ENCODE measurements around the gene SNRPD1. TPM values are rescaled to one million over a fixed set of nuclear protein-coding genes. Genes with fewer than 3 reads are reported as not detected.
"Not testable (repeated sequence)": the region's sequence is repeated elsewhere in the genome, so short reads cannot be mapped to it uniquely, and the experiment has no call there.

The SNRPD1 gene
- polyA plus RNA-seq, 1 donor, result 86.0 TPM

DNA sequence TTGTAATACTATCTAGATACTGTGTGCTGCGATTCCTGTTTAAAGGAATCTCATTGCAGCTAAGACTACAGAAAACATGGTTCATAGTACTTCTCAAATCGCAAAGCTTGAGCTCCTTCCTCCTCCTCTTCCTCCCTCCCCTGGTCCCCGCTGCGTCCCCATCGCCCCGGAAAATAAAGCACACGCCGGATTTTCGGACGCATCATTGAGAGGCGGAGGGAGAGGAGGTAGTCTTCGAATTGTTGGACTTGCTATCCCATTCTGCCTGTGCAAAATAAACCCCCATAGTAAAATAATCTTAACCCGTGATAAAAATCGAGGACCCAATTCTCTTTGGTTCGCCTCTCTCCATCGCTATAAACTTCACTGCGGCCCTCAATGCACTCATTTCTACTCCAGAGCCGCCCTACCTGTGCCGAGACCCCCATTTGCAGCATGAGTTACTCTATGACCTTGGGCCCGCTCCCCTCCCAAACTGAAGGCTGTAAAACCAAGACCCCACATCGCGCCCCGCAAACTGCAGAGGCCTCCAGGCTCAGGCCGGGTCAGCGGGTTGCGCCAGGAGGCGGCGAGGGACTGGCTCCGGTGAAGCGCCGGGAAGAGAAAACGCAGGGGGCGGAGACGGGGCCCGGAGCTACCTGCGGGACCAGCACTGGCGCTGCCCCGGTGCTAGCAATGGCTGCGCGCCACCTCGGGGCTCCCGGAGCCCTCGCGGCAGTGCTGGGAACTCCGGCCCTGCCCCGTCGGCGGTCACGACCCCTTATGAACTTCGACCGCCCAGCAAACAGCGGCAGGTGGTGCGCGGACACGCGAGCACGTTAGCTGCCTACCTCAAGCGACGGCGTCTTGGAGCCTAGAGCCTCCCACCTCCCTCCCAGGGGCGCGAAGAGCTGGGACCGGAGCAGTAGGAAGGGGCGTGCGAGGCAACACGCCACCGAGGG, 12.3 kb upstream of the SNRPD1 start:
- WGBS (ENCODE audit: insufficient coverage, low lambda C conversion rate), result no CpG with 5 or more reads among the region's 67 CpGs
- H3K4me1 ChIP-seq (ENCODE audit: control insufficient read depth, insufficient read depth, low read length), result peaks cover 3% of the 10 kb centered on the region
- H3K36me3 ChIP-seq (ENCODE audit: control insufficient read depth, insufficient read depth, low read length), result no peaks in the 10 kb centered on the region
- peak overlapping the region; percentile 75 for H3K4me3 ChIP-seq (ENCODE audit: low read length)
- peak in 1 of 2 donors; percentile 66 for DNase-seq
- peak overlapping the region; percentile 100 for H3K27ac ChIP-seq (ENCODE audit: low read length)
- H3K27me3 ChIP-seq (ENCODE audit: control insufficient read depth, insufficient read depth, low read length), result no peaks in the 10 kb centered on the region
- no peaks in the 10 kb centered on the region for H3K9me3 ChIP-seq (ENCODE audit: control insufficient read depth, low read depth, low read length)

- no CpG with 5 or more reads among the region's 74 CpGs for WGBS (ENCODE audit: insufficient coverage, low lambda C conversion rate)
- H3K4me3 ChIP-seq (ENCODE audit: low read length), result peak within 1 kb of the TSS; percentile 75
- H3K27ac ChIP-seq (ENCODE audit: low read length), result peak within 1 kb of the TSS; percentile 100
- no peaks in the 10 kb centered on the region for H3K9me3 ChIP-seq (ENCODE audit: control insufficient read depth, low read depth, low read length)
- H3K4me1 ChIP-seq (ENCODE audit: control insufficient read depth, insufficient read depth, low read length), result peaks cover 3% of the 10 kb centered on the region
- DNase-seq, result peak; percentile 99
- H3K36me3 ChIP-seq (ENCODE audit: control insufficient read depth, insufficient read depth, low read length), result no peaks in the 10 kb centered on the region
- no peaks in the 10 kb centered on the region for H3K27me3 ChIP-seq (ENCODE audit: control insufficient read depth, insufficient read depth, low read length)
Measured at GRCh38 chr18:21600526-21601410, 11.3 kb upstream of the SNRPD1 start, which contains the start of gene ESCO1. Gene ESCO1, minus strand, starts transcription at chr18:21600704. Its CDS starts 25,861 bp downstream, at chr18:21574843.

- H3K36me3 ChIP-seq (ENCODE audit: control insufficient read depth, insufficient read depth, low read length), result no peaks in the 10 kb centered on the region
- H3K9me3 ChIP-seq (ENCODE audit: control insufficient read depth, low read depth, low read length), result no peaks in the 10 kb centered on the region
- no peak for DNase-seq
- H3K27me3 ChIP-seq (ENCODE audit: control insufficient read depth, insufficient read depth, low read length), result no peaks in the 10 kb centered on the region
- H3K4me1 ChIP-seq (ENCODE audit: control insufficient read depth, insufficient read depth, low read length), result peaks cover 3% of the 10 kb centered on the region
- H3K4me3 ChIP-seq (ENCODE audit: low read length), result no peak overlapping the region
- no CpG with 5 or more reads among the region's 5 CpGs for WGBS (ENCODE audit: insufficient coverage, low lambda C conversion rate)
- H3K27ac ChIP-seq (ENCODE audit: low read length), result no peak overlapping the region
Measured at GRCh38 chr18:21602299-21602587, 9.9 kb upstream of the SNRPD1 start.

DNA sequence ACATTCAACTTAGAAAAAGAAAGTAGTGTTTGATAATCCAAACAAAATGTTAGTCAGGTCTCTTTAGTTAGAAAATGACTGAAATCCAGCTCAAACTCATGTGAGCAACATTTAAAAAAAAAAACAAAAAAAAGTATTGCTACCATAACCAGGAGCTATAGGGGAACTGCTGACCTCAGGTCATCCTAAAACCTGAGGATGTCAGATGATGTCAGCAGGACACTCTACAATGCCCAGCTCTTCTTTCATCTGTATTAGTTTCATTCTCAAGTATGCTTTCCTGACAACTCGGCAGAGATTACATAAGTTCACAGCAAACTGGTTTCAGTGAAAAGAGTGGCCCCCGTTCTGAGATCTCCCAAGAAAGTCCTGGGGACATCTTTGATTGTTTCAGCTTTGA, 7.4 kb upstream of the SNRPD1 start:
- Histone ChIP-seq H3K4me3 (ENCODE audit: low read length) (no peak overlapping the region), H3K36me3 (ENCODE audit: control insufficient read depth, insufficient read depth, low read length) (no peaks in the 10 kb centered on the region), H3K27me3 (ENCODE audit: control insufficient read depth, insufficient read depth, low read length) (no peaks in the 10 kb centered on the region), H3K27ac (ENCODE audit: low read length) (no peak overlapping the region), H3K9me3 (ENCODE audit: control insufficient read depth, low read depth, low read length) (no peaks in the 10 kb centered on the region), H3K4me1 (ENCODE audit: control insufficient read depth, insufficient read depth, low read length) (no peaks in the 10 kb centered on the region)
- DNase-seq, result peak in 1 of 2 donors; percentile 19
- no CpG with 5 or more reads among the region's 2 CpGs for WGBS (ENCODE audit: insufficient coverage, low lambda C conversion rate)

- no peaks in the 10 kb centered on the region for H3K36me3 ChIP-seq (ENCODE audit: control insufficient read depth, insufficient read depth, low read length)
- no peaks in the 10 kb centered on the region for H3K9me3 ChIP-seq (ENCODE audit: control insufficient read depth, low read depth, low read length)
- H3K4me3 ChIP-seq (ENCODE audit: low read length), result no peak overlapping the region
- no peaks in the 10 kb centered on the region for H3K4me1 ChIP-seq (ENCODE audit: control insufficient read depth, insufficient read depth, low read length)
- DNase-seq, result peak in 1 of 2 donors; percentile 39
- H3K27ac ChIP-seq (ENCODE audit: low read length), result no peak overlapping the region
- H3K27me3 ChIP-seq (ENCODE audit: control insufficient read depth, insufficient read depth, low read length), result no peaks in the 10 kb centered on the region
Measured at GRCh38 chr18:21605213-21605612, 6.9 kb upstream of the SNRPD1 start.

GRCh38 chr18:21611401-21612124, 551 bp upstream of the SNRPD1 start:
- not testable (repeated sequence) for H3K27me3 ChIP-seq (ENCODE audit: control insufficient read depth, insufficient read depth, low read length)

DNA sequence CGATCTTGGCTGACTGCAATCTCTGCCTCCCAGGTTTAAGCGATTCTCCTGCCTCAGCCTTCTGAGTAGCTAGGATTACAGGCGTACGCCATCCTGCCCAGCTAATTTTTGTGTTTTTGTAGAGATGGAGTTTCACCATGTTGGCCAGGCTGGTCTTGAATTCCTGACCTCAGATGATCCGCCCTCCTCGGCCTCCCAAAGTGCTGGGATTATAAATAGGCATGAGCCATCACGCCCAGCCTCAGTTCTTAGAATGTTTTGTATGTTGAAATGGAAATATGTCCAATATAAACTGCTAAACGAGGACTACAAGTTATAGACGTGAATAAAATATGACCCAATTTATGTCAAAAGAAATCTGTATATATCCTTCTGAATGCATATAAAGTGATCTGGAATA, 9.5 kb downstream of the SNRPD1 start:
- H3K4me1 ChIP-seq (ENCODE audit: control insufficient read depth, insufficient read depth, low read length); H3K27me3 ChIP-seq (ENCODE audit: control insufficient read depth, insufficient read depth, low read length); DNase-seq; H3K9me3 ChIP-seq (ENCODE audit: control insufficient read depth, low read depth, low read length); H3K27ac ChIP-seq (ENCODE audit: low read length); H3K4me3 ChIP-seq (ENCODE audit: low read length): not testable (repeated sequence)
- peaks cover 32% of the 10 kb centered on the region for H3K36me3 ChIP-seq (ENCODE audit: control insufficient read depth, insufficient read depth, low read length)
- WGBS (ENCODE audit: insufficient coverage, low lambda C conversion rate), result 92% methylated on average over 2 of the region's 9 CpGs

More at GRCh38 chr18:21611401-21612124, 551 bp upstream of the SNRPD1 start:
- Histone ChIP-seq H3K27ac (ENCODE audit: low read length) (peak overlapping the region; percentile 80), H3K4me3 (ENCODE audit: low read length) (peak overlapping the region; percentile 88)
- H3K9me3 ChIP-seq (ENCODE audit: control insufficient read depth, low read depth, low read length); DNase-seq; H3K36me3 ChIP-seq (ENCODE audit: control insufficient read depth, insufficient read depth, low read length); H3K4me1 ChIP-seq (ENCODE audit: control insufficient read depth, insufficient read depth, low read length): not testable (repeated sequence)
- WGBS (ENCODE audit: insufficient coverage, low lambda C conversion rate), result no CpG with 5 or more reads among the region's 30 CpGs

- Histone ChIP-seq H3K4me3 (ENCODE audit: low read length) (no peak overlapping the region), H3K4me1 (ENCODE audit: control insufficient read depth, insufficient read depth, low read length) (no peaks in the 10 kb centered on the region), H3K27ac (ENCODE audit: low read length) (no peak overlapping the region), H3K27me3 (ENCODE audit: control insufficient read depth, insufficient read depth, low read length) (no peaks in the 10 kb centered on the region), H3K9me3 (ENCODE audit: control insufficient read depth, low read depth, low read length) (no peaks in the 10 kb centered on the region), H3K36me3 (ENCODE audit: control insufficient read depth, insufficient read depth, low read length) (peaks cover 52% of the 10 kb centered on the region)
- no peak for DNase-seq
- 100% methylated on average over 1 of the region's 9 CpGs for WGBS (ENCODE audit: insufficient coverage, low lambda C conversion rate)
Measured at GRCh38 chr18:21629089-21629832, 17.1 kb downstream of the SNRPD1 start.

DNA sequence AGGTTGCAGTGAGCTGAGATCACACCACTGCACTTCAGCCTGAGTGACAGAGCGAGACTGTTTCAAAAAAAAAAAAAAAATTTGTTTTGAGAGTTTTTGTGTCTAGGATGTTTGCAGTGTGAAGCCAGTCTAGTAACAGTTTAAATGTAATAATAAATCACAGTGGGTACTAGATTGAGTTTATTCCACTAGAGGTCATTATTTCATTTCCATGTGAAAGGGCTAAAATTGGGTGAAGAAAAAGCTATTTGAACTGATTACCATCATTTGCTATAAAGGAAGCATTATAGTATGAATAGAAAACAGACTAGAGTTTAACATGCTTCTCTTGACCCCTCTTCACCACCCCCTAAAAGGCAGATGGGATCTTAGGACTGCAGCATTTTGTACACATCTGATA, 20.3 kb downstream of the SNRPD1 start:
- H3K9me3 ChIP-seq (ENCODE audit: control insufficient read depth, low read depth, low read length), result no peaks in the 10 kb centered on the region
- DNase-seq, result no peak
- H3K4me1 ChIP-seq (ENCODE audit: control insufficient read depth, insufficient read depth, low read length), result no peaks in the 10 kb centered on the region
- peaks cover 30% of the 10 kb centered on the region for H3K36me3 ChIP-seq (ENCODE audit: control insufficient read depth, insufficient read depth, low read length)
- WGBS (ENCODE audit: insufficient coverage, low lambda C conversion rate), result no CpG with 5 or more reads among the region's 1 CpG
- H3K27ac ChIP-seq (ENCODE audit: low read length), result no peak overlapping the region
- no peak overlapping the region for H3K4me3 ChIP-seq (ENCODE audit: low read length)
- no peaks in the 10 kb centered on the region for H3K27me3 ChIP-seq (ENCODE audit: control insufficient read depth, insufficient read depth, low read length)

Measured in large intestine (tissue), 3 donors.